ENCODE data around the gene CARMIL1. TPM values are rescaled to one million over a fixed set of nuclear protein-coding genes. Genes with fewer than 3 reads are reported as not detected.
A peak's percentile ranks its signal among the peaks of the same experiment; 100 is the strongest.
"Not testable (repeated sequence)": the region's sequence is repeated elsewhere in the genome, so short reads cannot be mapped to it uniquely, and the experiment has no call there.

CARMIL1 gene
- total and polyA plus RNA-seq, 10 donors, result 3.7 to 34.8 (median 9.3) TPM

DNA sequence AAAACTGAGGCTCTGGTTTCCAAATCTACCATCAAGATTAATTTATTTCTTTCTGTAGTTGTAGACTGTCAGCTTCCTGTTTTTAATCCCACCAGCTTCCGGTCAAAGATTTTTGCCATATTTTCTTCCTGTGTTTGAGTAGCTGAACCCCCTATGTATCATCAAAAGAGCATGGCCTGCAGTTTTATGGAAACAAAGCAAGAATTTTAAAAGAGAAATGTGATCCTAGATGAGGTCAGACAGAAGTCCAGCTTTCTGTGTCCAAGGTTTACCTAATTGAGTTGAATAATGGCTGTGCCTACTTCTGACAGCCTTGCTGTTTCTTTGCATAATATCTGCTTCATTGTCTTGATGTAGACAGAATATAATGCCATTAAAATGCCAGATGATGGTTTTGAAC is 163.7 kb downstream of the CARMIL1 start:
- Histone ChIP-seq H3K4me1 (peaks cover 3 to 34% (median 20%) of the 10 kb centered on the region in 6 donors), H3K9me3 (peaks cover 0 to 19% (median 10%) of the 10 kb centered on the region in 8 donors), H3K27me3 (replicated peaks in 1 of 7) (no peaks in the 10 kb centered on the region), H3K4me3 (no peak overlapping the region), H3K27ac (peak overlapping the region in 1 of 8 donors; percentile 25), H3K36me3 (peaks cover 0 to 16% (median 0%) of the 10 kb centered on the region in 6 donors)
- 23 to 37% (median 29%) methylated on average over 1 of the region's 1 CpG for WGBS, 5 donors
- intact Hi-C loops (cut with DNase I; ENCODE audit: low total_unique reads), result no loop called here
- TF ChIP-seq POLR2A (IDR thresholded peaks at IDR 0.05) (no peak), CTCF (IDR thresholded peaks at IDR 0.05 in 8 of 11, conservative IDR thresholded peaks at IDR 0.05 in 3 of 11) (no peak), POLR2AphosphoS5 (IDR thresholded peaks at IDR 0.05) (no peak)
- DNase-seq, result no peak

GRCh38 chr6:25444521-25444920 is 165.3 kb downstream of the CARMIL1 start:
- intact Hi-C loops (cut with DNase I; ENCODE audit: low total_unique reads), result not testable (repeated sequence)
- 83 to 99% (median 86%) methylated on average over 4 of the region's 4 CpGs for WGBS, 5 donors

DNA sequence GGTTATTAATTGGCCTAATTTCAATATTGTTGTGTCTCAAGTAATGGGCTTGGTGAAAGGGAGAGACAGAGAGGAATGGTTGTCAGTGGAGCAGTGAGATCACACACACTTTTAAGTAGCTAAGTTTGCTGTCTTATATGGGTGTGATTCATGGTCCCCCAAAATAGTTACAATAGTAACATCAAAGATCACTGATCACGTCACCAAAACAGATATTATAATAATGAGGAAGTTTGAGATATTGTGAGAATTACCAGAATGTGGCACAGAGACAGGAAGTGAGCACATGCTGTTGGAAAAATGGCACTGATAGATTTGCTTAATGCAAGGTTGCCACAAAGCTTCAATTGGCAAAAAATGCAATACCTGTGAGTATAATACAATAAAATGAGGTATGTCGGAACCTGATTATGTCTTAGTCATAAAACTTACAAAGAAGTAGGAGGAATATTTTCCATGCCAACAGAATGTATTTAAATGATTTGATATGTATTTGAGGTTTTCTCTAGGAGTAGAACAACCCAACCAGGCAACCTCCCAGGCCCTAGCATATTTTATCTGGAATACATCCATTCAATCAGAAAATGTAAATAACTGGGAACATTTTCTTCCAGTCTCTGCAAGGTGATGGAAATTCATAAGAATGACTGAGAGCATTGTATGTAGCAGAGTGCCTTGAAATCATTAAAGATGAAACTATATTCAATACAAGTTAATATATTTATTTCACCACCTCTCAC is 167.8 kb downstream of the CARMIL1 start:
- Histone ChIP-seq H3K4me1 (peaks cover 5 to 34% (median 18%) of the 10 kb centered on the region in 6 donors), H3K4me3 (no peak overlapping the region), H3K27ac (peak overlapping the region in 7 of 8 donors; percentile 36 to 66 (median 58)), H3K9me3 (peaks cover 0 to 19% (median 10%) of the 10 kb centered on the region in 8 donors), H3K27me3 (replicated peaks in 1 of 7) (no peaks in the 10 kb centered on the region), H3K36me3 (peaks cover 0 to 16% (median 0%) of the 10 kb centered on the region in 6 donors)
- 58 to 71% (median 61%) methylated on average over 2 of the region's 2 CpGs for WGBS, 5 donors
- intact Hi-C loops (cut with DNase I; ENCODE audit: low total_unique reads), result no loop called here
- no peak for DNase-seq
- TF ChIP-seq POLR2A (IDR thresholded peaks at IDR 0.05) (no peak), POLR2AphosphoS5 (IDR thresholded peaks at IDR 0.05) (no peak), CTCF (IDR thresholded peaks at IDR 0.05 in 8 of 11, conservative IDR thresholded peaks at IDR 0.05 in 3 of 11) (no peak)

More at GRCh38 chr6:25444521-25444920, 165.3 kb downstream of the CARMIL1 start:
- H3K36me3 ChIP-seq; H3K27ac ChIP-seq; H3K4me3 ChIP-seq; DNase-seq; H3K27me3 ChIP-seq (replicated peaks in 1 of 7): not testable (repeated sequence)
- peaks cover 5 to 41% (median 22%) of the 10 kb centered on the region in 6 donors for H3K4me1 ChIP-seq
- H3K9me3 ChIP-seq, result peaks cover 0 to 19% (median 10%) of the 10 kb centered on the region in 8 donors

GRCh38 chr6:25447570-25447929 is 168.4 kb downstream of the CARMIL1 start:
- H3K9me3 ChIP-seq, result peaks cover 0 to 19% (median 10%) of the 10 kb centered on the region in 8 donors
- H3K36me3 ChIP-seq, result peaks cover 0 to 16% (median 0%) of the 10 kb centered on the region in 6 donors
- peaks cover 5 to 33% (median 16%) of the 10 kb centered on the region in 6 donors for H3K4me1 ChIP-seq
- H3K27me3 ChIP-seq (replicated peaks in 1 of 7), result no peaks in the 10 kb centered on the region
- TF ChIP-seq POLR2AphosphoS5 (IDR thresholded peaks at IDR 0.05) (peak in 1 of 3 donors; percentile 68), POLR2A (IDR thresholded peaks at IDR 0.05) (no peak), CTCF (IDR thresholded peaks at IDR 0.05 in 8 of 11, conservative IDR thresholded peaks at IDR 0.05 in 3 of 11) (no peak)
- H3K4me3 ChIP-seq, result no peak overlapping the region
- peak overlapping the region in 7 of 8 donors; percentile 36 to 66 (median 58) for H3K27ac ChIP-seq
- WGBS, 5 donors, result 34 to 52% (median 48%) methylated on average over 1 of the region's 1 CpG
- no peak for DNase-seq
- intact Hi-C loops (cut with DNase I; ENCODE audit: low total_unique reads), result no loop called here

Measured in spleen (tissue), 11 donors.